Measurements from ENCODE around the gene AKAP13.
"Not testable (repeated sequence)": the region's sequence is repeated elsewhere in the genome, so short reads cannot be mapped to it uniquely, and the experiment has no call there.

The AKAP13 gene

DNA sequence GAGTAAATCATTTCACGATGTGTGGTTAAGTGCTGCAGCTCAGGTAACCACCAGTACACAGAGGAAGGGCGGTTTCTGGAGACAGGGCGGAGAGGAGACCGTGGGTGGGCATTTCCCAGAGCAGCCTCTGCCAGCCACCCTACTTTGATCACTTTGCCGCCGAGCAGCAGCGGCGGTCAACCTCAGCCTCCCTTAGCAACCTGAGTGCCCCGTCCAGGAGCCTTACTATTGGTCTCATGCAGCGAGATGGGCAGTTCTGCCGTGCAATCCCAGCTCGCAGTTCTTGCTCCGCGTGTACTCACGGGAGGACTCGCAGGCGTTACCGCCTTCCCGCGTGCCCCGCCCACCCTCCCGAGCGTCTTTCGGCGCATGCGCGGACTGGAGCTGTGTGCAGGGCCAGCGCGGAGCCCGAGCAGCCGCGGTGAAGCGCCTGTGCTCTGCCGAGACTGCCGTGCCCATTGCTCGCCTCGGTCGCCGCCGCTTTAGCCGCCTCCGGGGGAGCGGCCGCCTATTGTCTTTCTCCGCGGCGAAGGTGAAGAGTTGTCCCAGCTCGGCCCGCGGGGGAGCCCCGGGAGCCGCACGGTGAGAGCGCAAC, at the start of gene AKAP13:
Gene AKAP13 (plus strand): TSS at position 387 of the 595 bp plus-strand sequence. CDS start 105,118 bp downstream, outside the sequence.
- peak; percentile 94 to 95 for DNase-seq

- DNase-seq: peak; percentile 79 to 83
Measured at GRCh38 chr15:85330901-85331588, 49.4 kb upstream of the AKAP13 start.

DNA sequence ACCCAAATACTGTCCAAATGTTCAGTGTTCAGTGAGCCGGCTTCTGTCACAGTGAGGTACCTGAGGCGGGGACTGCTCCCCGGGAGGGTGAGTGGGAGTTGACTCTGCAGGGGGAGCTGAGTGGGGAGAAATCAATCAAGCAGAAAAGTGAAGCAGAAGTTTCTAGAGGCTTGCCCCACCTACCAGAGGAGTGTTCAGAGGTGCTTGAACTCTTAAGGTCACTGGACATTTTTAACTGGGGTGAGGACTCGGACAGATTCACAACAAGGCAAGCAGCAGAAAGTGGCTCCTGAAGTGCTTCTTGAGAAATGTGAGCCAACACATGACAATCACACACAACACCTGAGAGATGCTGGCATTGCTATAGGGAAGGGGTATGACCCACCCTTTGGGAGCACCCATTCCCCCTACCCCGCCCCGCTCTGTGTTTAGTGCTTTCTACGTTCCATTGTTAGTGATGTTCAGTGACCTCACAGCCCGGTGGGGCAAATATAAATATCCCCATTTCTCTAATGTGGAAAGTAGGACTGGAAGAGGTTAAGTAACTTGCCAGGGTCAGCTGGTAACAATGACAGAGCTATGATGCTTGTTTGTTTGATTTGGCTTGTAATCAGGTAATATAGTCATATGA, 48.6 kb upstream of the AKAP13 start:
- no peak for DNase-seq

GRCh38 chr15:85333132-85333831, 47.1 kb upstream of the AKAP13 start:
- no peak for DNase-seq

DNA sequence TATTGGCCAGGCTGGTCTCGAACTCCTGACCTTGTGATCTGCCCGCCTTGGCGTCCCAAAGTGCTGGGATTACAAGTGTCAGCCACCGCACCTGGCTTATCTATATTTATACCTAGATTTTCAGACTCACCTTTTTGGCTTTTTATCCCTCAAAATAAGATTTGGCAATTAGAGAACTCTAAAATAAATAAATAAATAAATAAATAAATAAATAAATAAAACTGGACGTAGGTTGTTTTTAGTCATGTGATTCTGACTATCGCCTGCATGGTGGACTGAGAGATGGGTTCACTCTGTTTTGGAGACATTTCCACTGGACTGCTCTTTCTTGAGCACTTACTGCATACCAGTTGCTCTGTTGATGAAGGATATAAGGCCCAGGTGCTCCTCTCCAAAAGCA, 46.2 kb upstream of the AKAP13 start:
- DNase-seq: no peak

GRCh38 chr15:85335193-85335942, 45.0 kb upstream of the AKAP13 start:
- DNase-seq: no peak

GRCh38 chr15:85336880-85337279, 43.5 kb upstream of the AKAP13 start:
- no peak for DNase-seq

DNA sequence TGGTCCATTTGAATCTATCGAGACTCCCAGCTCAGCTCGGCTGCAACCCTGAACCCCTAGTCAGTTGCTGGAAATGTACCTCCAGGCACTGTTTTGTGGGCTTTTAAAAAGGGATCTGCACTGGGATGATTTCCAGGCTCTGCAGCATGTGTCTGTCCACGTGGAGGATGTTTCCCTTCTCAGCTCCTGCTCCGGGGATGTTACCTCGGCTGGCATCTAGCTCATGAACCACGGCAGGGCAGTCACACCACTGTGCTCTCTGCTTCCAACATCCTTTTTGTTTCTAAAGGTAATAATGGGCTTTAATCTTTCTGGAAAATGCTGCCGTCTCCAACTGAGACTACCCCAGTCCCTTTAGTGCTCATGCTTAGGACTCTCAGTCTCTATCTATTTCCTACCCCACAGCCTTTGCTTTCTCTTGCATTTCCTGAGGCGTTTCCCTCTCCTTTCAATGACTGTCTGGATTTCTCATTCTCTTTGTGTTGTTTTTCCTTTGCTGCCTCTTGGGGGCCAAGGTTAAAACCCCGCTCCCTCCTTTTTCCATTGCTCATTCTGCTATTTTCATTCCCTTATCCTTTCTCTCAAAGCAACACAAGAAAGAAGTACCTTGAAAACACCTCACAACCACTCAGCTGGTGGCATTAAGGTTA, 42.9 kb upstream of the AKAP13 start:
- DNase-seq: no peak

DNA sequence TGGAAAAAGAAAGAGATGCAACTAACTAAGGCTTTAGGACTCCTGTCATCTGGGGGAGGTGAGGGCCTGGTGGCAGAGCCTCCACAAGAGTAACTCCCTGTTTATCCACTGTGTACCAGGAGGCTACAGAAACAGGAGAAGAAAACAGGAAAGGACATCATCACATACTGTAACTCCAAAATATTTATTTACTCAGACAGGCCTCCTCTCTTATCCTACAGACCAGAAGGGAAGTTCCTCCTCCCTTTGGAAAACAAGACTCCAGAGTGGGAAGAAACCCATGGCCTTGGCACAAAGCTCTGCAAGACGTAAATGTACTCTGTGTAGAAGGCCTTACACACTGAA, 40.1 kb upstream of the AKAP13 start:
- no peak for DNase-seq

- DNase-seq: no peak
Measured at GRCh38 chr15:85340852-85341251, 39.6 kb upstream of the AKAP13 start.

- DNase-seq: not testable (repeated sequence)
Measured at GRCh38 chr15:85342163-85342562, 38.2 kb upstream of the AKAP13 start.

GRCh38 chr15:85343443-85343842, 37.0 kb upstream of the AKAP13 start:
- DNase-seq: not testable (repeated sequence)

DNA sequence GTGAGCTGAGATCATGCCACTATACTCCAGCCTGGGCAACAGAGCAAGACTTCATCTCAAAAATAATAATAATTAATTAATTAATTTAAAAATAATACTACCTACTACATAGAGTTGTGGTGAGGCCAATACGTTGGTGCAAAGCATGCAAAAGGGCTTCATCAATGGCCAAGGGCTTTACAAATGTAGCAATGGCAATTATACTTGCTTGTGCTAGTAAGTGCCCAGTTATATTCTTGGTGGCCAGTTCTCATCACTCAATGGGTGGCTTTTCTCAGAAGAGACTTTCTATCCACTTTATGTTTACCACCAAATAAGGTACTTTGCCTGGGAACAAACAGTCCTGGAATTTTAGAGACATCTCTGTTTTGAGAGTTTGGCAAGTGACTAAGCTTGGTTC, 36.2 kb upstream of the AKAP13 start:
- not testable (repeated sequence) for DNase-seq

DNA sequence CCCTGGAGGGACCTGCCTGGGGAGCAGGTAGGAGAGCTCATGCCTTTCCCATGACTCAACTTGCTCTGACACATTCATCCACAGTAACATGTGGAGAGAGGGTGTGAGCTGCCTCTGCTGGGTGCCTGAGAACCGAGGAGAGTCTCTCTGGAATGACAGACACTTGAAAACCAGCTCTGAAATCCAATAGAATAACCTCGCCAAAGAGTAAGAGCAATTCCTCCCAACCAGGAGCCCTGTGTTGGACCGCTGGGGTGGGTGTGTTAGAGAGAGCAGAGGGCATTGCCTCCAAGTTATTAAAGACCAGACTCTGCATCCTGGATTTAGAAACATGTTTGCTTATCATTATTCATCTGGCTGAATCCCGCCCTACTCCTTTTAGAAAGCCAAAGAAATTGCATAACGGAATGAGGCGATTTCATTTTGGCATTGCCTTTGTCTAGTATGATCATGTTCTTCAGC, 35.7 kb upstream of the AKAP13 start:
- not testable (repeated sequence) for DNase-seq

DNA sequence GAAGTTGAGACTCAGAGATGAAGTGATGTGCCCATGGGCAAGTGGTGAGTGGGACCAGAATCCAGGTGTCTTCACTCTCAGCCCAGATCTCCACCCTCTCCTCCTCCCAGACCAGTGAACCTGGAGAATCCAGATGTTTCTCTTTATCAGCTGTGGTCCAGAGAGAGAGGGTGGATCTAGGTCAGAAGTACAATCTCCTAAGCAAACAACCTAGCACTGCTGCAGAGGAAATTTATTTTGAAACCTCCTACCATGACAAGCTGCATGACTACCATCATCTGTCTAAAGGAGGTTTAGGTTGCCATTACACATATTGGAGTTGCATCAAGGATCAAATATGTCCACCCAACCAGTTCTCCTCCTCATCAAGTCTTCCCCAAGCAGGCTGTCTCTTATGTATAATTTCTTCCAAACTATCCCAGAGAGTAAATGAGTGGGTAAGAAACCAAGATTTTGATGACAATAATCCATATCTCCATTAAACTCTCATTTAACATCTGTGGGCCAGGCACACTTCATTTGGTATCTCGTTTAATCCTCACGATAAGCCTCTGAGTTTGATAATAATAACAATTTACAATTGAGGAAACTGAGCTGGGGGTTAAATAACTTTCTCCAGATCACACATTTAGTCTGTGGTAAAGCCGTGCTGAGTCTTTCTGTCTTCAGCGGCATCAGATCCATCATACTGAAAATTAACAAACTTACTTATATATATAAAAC, 35.0 kb upstream of the AKAP13 start:
- not testable (repeated sequence) for DNase-seq

- not testable (repeated sequence) for DNase-seq
Measured at GRCh38 chr15:85346462-85347084, 33.8 kb upstream of the AKAP13 start.

GRCh38 chr15:85347264-85348047, 32.9 kb upstream of the AKAP13 start:
- not testable (repeated sequence) for DNase-seq

DNA sequence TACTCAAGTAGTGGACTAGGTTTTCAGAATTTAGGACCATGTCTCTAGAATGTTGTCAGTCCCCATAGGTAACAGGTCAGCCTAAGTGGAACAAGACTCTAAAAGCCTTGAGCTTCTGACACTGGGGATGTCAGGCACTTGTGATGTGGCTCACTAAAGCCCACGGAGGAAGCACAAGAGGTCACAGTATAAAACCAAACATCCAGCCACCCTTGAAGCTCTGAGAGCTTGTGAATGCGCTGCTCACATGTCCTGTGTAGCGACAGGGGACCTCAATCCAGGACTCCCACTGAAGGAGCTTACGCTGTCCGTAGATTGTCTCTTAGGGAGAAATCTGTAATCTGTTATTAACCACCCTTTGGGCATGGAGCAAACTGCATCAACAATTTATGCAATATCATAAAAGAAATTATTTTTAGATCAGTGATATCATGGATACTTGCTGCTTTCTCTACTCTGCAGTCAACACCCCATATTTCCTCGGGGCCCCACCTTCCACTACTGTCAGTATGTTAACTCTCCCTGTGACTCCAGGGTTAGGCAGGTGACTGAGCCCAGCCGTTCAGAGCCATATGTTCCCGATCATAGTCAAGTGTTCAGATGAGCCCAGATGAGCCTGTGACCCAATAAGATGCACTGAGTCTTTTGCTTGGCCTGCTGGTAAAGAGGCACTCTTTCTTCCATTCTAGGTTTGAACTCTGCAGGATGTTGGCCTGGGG, 32.2 kb upstream of the AKAP13 start:
- not testable (repeated sequence) for DNase-seq

- DNase-seq: not testable (repeated sequence)
Measured at GRCh38 chr15:85349062-85349461, 31.3 kb upstream of the AKAP13 start.
